HL-60/S4 (cell line): Measurements from ENCODE around the gene AGMO.

ENCODE experiments used
- in situ Hi-C: fragments of 300-500 bp; cut with MboI; formaldehyde crosslinking; loops from 2 replicates; pipeline ENCODE4 v1.14.3; 2022; ENCODE audit warnings: low sequenced_read_pairs

Gene AGMO

DNA sequence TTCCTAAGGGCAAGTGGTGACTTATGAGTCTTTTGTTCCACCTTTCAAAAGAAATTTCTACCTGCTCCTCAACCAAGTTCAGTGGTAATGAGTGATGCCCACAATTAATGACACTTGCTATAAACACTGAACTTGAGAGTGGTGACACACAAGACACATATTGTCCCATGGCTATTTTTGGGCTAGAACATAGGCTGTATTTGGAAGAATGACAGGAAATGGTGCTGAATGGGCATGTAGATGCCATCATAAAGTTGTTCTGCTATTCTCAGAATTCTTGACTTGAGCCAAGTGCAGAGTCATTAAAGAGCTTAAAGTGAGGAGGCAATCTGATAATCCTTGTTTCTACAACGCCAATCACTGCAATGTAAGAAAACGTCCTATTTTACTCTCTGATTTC lies 313.3 kb downstream of the AGMO start:
- in situ Hi-C loops, result no loop called here

- in situ Hi-C loops, result no loop called here
Observed at GRCh38 chr7:15245831-15246230, 316.0 kb downstream of the AGMO start.

- in situ Hi-C loops, result no loop called here
Observed at GRCh38 chr7:15239801-15240200, 322.0 kb downstream of the AGMO start.

DNA sequence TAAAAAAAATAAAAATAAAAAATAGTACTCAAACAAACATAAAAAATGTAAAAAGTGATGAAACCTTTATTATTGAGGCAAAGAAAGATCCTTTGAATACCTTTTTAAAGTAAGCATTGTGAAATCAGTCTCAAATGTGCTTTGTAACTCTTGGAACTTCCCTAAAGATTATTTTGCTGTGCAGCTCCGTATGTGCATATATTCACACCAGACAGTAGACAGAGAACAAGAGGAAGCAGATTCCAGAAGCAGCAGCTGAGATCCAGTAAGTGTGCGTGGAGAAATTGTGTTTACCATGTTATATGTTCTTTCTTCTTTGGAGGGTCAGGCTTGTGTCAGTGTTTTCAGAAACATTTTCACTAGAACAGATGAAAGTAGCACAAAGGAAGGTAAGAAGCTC lies 324.9 kb downstream of the AGMO start:
- in situ Hi-C loops, result no loop called here

DNA sequence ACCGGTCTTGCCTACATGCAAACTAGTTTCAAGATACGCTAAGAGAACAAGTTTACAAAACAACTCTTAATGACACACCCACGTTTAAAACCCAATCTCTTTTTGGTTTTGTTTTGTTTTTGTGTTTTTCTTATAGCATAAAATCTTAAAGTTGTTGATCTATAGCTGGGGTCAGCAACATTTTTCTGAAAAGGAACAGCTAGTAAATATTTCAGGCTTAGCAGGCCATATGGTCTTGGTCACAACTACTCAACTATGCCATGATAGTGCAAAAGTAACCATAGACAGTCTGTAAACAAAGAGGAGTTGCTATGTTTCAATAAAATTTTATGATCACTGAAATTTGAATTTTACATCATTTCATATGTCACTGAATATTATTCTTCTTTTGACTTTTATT lies 327.4 kb downstream of the AGMO start:
- in situ Hi-C loops, result no loop called here

DNA sequence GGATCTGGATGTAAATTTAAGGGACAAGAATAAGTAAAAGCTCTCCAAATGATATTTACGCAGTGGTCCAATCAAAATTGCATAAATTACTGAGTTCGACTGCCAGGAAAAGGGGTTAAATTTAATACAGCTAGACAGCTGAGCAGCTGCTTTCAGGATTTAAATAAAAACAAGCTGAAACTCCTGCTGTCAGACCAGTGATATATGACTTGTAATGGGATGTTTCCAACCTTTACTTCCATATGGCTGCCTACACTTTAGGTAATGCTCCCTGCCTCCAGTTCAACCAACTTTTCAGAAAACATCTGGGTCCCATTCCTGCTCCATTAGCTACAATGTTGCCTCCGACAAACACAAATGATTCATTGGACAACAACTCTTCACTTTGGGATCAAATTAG lies 333.0 kb downstream of the AGMO start:
- in situ Hi-C loops, result no loop called here

DNA sequence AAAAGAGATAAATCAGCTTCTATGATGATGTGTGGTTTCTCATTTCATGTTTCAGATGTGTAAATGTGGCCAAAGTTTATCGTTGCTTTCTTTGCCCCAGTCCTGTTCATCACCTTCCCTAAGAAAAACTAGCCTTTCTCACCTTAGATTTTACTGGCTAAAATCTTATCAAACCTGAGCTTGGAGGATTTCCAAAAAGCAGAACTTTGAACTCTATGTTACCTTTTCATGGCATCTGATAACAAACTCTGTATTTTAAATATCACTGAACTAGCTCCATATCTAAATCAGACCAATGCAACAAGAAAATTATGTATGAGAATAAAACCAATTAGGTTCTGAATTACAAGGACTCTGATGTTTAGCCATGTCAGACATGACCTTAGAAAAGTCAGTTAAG lies 335.8 kb downstream of the AGMO start:
- in situ Hi-C loops, result no loop called here

DNA sequence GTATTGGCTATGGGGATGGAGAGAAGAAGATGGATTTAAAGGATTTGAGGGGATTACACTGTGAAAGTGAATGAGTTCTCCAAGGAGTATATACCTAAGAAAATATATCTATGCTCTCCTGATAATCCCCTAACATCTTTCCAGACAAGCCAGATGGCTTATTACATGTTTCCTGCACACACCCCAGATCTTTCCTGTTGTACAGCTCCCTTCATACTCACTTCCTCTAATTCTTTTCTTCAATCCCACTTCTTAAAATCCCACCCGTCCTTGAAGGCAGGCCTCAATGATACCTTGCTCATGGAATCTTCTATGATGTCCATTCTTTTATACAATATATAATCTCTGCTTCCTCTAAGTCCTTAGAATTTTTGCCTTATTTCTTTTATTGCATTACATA lies 342.1 kb downstream of the AGMO start:
- in situ Hi-C loops, result no loop called here

GRCh38 chr7:15218261-15218660 lies 343.6 kb downstream of the AGMO start:
- in situ Hi-C loops, result no loop called here

DNA sequence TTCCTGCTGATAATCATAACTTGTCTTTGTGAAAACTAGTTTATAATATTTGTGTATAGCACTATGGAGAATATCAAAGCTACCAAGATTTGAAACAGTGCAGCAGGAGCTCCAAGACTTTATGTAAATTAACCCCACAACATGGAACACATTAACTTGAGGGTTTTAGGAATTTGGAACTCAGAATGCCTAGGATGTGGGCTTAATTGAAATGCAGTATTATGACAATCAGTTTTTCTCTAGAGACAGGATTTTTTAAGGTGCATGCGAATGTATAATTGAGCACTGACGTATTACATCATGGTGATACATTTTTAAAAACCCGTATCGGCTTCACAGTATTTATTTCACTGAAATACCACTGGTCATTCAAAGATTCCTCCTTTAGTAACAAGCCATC lies 346.2 kb downstream of the AGMO start:
- in situ Hi-C loops, result no loop called here

- in situ Hi-C loops, result no loop called here
Observed at GRCh38 chr7:15214976-15215375, 346.8 kb downstream of the AGMO start.

DNA sequence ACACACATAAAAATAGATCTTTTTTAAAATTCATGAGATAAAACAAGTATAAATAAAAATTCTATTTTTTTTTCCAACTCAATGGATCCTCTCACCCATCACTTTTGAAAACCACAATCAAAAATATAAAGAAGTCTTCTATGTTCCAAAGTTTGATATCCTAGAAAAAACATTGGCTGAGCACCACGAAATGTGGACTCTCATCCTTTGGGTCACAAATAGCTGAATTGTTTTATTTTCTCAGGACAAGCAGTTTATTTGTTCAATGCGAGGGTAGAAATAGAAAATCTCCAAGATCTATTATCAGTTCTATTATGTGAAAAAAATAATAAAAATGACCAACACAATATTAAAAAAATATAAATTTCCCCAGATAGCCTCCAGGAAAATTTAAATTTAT lies 348.7 kb downstream of the AGMO start:
- in situ Hi-C loops, result no loop called here

DNA sequence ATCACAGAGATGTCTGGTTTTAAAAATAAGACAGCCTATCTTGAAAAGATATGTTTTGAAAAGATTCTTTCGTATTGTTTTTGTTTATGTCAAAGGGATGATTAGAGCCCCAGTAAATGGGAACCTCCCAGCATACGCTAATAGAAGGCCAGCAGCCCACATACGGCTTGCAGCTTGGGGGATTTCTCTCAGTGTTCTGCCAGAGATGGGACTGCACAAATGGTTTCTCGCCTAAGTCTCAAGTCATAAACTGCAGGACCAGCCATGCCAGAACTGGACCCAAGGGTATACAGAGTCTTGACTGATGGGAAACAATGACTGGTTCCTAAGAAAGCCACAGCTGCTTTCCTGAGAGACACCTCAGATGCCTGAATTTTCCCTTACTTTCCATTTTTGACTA lies 352.4 kb downstream of the AGMO start:
- in situ Hi-C loops, result no loop called here

DNA sequence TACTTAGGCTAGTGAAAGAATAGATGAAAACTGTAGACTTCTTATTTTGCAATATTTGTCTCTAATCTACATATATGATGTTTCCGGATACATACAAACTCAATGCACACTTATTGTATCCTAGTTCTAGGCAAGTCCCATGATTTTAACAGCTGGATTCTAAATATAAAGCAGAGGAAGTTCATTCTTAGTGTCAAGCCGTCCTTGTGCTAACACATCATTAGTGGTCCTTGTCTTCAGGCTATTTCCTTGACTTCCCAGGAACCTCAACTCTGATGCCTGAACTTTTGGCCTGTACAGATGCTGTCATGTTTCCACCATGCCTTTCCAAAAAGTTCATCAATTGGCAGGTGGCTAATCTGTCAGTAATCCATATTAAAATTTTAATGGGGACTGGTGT lies 357.4 kb downstream of the AGMO start:
- in situ Hi-C loops, result no loop called here

- in situ Hi-C loops, result no loop called here
Observed at GRCh38 chr7:15199482-15199881, 362.3 kb downstream of the AGMO start.

DNA sequence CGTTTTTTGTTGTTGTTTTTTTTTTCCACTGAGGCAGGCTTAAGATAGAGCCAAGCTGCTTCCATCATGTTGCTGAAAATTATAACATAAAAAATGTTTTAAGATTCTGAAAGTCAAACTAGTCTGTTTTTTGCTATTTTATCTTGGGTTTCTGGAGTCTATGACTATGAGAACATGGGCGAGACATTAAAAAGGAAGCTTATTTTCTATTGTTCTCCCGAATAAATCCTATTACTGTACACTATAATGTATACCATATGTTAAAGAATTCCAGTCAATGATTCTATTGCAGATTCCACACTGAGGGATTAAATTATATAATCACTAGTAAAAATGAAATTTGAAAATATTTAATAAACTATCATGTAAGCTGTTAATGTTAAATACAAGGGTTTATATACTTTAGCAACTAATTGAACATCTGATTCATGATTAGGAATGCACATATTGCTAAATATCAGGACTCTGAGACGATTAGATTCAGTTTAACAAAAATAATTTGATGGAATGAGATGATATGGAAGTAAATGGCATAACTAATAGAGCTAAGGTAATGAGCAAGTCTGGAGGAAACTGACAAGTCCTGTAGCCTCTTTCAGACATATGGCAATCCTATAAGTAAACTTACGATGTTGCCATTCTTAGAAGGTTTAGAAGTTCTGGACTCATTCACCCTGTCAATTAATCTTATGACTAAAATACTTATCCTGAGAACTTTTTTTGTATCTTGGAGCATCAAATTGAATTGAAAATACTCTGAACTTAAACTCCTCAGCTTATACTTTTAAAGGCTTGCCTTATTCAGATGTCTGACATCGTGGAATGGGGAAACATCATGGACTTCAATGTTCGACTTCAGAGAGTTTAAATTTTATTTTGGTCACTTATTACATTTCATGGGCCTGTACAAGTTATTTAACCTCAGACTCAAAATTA lies 364.5 kb downstream of the AGMO start:
- in situ Hi-C loops, result no loop called here

GRCh38 chr7:15178065-15178464 lies 383.8 kb downstream of the AGMO start:
- in situ Hi-C loops, result no loop called here

GRCh38 chr7:15176089-15176488 lies 385.7 kb downstream of the AGMO start:
- in situ Hi-C loops, result no loop called here

DNA sequence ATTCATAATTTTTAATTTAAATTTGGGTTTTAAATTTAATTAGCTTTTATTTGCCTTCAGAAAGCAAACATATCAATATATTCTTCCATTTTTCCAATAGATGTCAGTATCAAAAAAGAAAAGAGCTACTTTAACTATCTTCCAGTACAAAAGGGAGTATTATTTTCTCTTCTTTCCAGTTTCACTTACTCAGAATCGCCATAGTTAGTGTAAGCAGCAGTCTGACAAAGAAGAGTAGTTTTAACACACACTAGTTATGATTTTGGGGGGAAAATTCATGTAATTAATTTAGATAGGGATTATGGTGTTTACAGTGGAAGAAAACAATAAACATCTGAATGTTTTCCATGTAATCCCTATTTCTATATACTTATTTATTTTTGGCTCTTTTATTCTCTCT lies 386.7 kb downstream of the AGMO start:
- in situ Hi-C loops, result no loop called here

DNA sequence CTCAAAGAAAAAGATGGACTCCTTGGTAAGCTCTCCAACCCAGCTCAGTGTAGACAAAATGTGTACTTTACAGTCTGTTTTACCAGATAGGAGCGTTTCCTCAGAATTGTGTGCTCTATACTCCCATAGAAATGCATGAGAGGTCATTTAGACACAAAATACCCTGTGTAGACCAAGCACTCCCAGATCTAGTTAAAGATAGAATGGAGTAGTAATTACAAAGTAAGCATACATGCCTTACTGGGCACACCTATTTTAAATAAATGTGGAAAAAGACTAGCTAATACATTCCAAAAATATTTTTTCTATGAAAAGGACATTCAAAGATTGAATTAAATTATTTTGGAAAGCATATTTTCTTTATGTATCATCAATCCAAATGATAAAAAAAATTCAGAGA lies 387.3 kb downstream of the AGMO start:
- in situ Hi-C loops, result no loop called here

- in situ Hi-C loops, result no loop called here
Observed at GRCh38 chr7:15168489-15168888, 393.3 kb downstream of the AGMO start.

- in situ Hi-C loops, result no loop called here
Observed at GRCh38 chr7:15167912-15168311, 393.9 kb downstream of the AGMO start.

DNA sequence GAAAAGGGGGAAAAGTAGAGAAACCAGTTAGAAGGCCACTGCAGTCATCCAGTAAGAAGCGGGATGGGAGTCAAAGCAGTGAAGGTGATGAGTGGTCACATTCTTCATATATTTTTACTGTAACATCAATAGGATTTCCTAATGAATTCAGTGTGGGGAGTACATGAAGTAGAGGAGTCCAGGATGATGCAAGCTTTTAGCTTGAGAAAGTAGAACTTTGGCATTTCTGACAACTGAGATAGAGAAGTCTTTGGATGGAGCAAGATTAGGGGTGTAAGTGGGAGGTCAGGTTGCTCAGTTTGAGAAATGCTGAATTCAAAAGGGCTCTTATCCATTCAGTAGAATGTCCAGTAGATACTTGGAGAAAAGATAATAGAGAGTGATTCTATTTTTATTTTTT lies 395.2 kb downstream of the AGMO start:
- in situ Hi-C loops, result no loop called here
